ENCODE data around the gene CARS2.
"Not testable (repeated sequence)": the region's sequence is repeated elsewhere in the genome, so short reads cannot be mapped to it uniquely, and the experiment has no call there.

Gene CARS2

GRCh38 chr13:110620596-110620995 is 85.3 kb downstream of the CARS2 start:
- in situ Hi-C loops (cut with HindIII; ENCODE audit: low sequenced_read_pairs): no loop called here

GRCh38 chr13:110618780-110619179 is 87.1 kb downstream of the CARS2 start:
- in situ Hi-C loops (cut with HindIII; ENCODE audit: low sequenced_read_pairs): no loop called here

GRCh38 chr13:110618167-110618566 is 87.7 kb downstream of the CARS2 start:
- in situ Hi-C loops (cut with HindIII; ENCODE audit: low sequenced_read_pairs): no loop called here

GRCh38 chr13:110617321-110618072 is 88.4 kb downstream of the CARS2 start:
- in situ Hi-C loops (cut with HindIII; ENCODE audit: low sequenced_read_pairs): no loop called here

GRCh38 chr13:110616103-110617101 is 89.5 kb downstream of the CARS2 start:
- in situ Hi-C loops (cut with HindIII; ENCODE audit: low sequenced_read_pairs): no loop called here

- in situ Hi-C loops (cut with HindIII; ENCODE audit: low sequenced_read_pairs): no loop called here
Measured at GRCh38 chr13:110615322-110616102, 90.4 kb downstream of the CARS2 start, which contains the start of gene NAXD. Gene NAXD, plus strand, starts transcription at chr13:110615545. Its CDS starts 57 bp downstream, at chr13:110615602.

- in situ Hi-C loops (cut with HindIII; ENCODE audit: low sequenced_read_pairs): no loop called here
Measured at GRCh38 chr13:110615005-110615321, 91.0 kb downstream of the CARS2 start.

GRCh38 chr13:110610955-110611595 is 94.8 kb downstream of the CARS2 start:
- in situ Hi-C loops (cut with HindIII; ENCODE audit: low sequenced_read_pairs): no loop called here

- in situ Hi-C loops (cut with HindIII; ENCODE audit: low sequenced_read_pairs): no loop called here
Measured at GRCh38 chr13:110607675-110608224, 98.2 kb downstream of the CARS2 start.

- in situ Hi-C loops (cut with HindIII; ENCODE audit: low sequenced_read_pairs): not testable (repeated sequence)
Measured at GRCh38 chr13:110606281-110606680, 99.6 kb downstream of the CARS2 start.

- in situ Hi-C loops (cut with HindIII; ENCODE audit: low sequenced_read_pairs): no loop called here
Measured at GRCh38 chr13:110605132-110605531, 100.8 kb downstream of the CARS2 start.

GRCh38 chr13:110600980-110601379 is 104.9 kb downstream of the CARS2 start:
- in situ Hi-C loops (cut with HindIII; ENCODE audit: low sequenced_read_pairs): no loop called here

- in situ Hi-C loops (cut with HindIII; ENCODE audit: low sequenced_read_pairs): no loop called here
Measured at GRCh38 chr13:110600261-110600819, 105.6 kb downstream of the CARS2 start.

GRCh38 chr13:110597041-110597689 is 108.8 kb downstream of the CARS2 start:
- in situ Hi-C loops (cut with HindIII; ENCODE audit: low sequenced_read_pairs): no loop called here

- in situ Hi-C loops (cut with HindIII; ENCODE audit: low sequenced_read_pairs): no loop called here
Measured at GRCh38 chr13:110593430-110594130, 112.3 kb downstream of the CARS2 start.

GRCh38 chr13:110592665-110593064 is 113.3 kb downstream of the CARS2 start:
- in situ Hi-C loops (cut with HindIII; ENCODE audit: low sequenced_read_pairs): no loop called here

All from DLD1 (cell line).